SIG-M5 treated with dmso at 0.1 percent for 504 hours (cell line): ENCODE results near the gene CPXCR1.
"Not testable (repeated sequence)": the region's sequence is repeated elsewhere in the genome, so short reads cannot be mapped to it uniquely, and the experiment has no call there.

Source experiments
- DNase-seq: peaks from one replicate; lab custom pipeline; 2025; ENCODE audit not compliant: unreplicated experiment; lab: John Stamatoyannopoulos, UW

CPXCR1 gene

GRCh38 chrX:88746925-88747324 lies at the start of gene CPXCR1:
Gene CPXCR1, plus strand, starts transcription at chrX:88747225. Its CDS starts 6,190 bp downstream, at chrX:88753415.
- DNase-seq: no peak

- no peak for DNase-seq
Measured at GRCh38 chrX:88735835-88736234, 11.2 kb upstream of the CPXCR1 start.

- not testable (repeated sequence) for DNase-seq
Measured at GRCh38 chrX:88746215-88746614, 810 bp upstream of the CPXCR1 start.

- not testable (repeated sequence) for DNase-seq
Measured at GRCh38 chrX:88752339-88752738, 5.3 kb downstream of the CPXCR1 start.

- no peak for DNase-seq
Measured at GRCh38 chrX:88789825-88790224, 42.8 kb downstream of the CPXCR1 start.
